Neural progenitor cell (in vitro differentiated cells): Measurements from ENCODE around the gene CCNI2. TPM values are rescaled to one million over a fixed set of nuclear protein-coding genes. Genes with fewer than 3 reads are reported as not detected.

Source experiments
- DNase-seq: peaks from one replicate; pipeline ENCODE4 v3.0.0-alpha.2; 2016; ENCODE audit warnings: low spot score
- H2AFZ ChIP-seq: fragments of 200-600 bp; sonication (generic); replicated peaks from 2 replicates; pipeline ENCODE4 v1.6.1; 2016; ENCODE audit warnings: antibody characterized with exemption
- H3F3A ChIP-seq: fragments of 200-600 bp; sonication (generic); 2 replicates; pipeline ENCODE4 v1.6.1; 2016; ENCODE audit warnings: antibody characterized with exemption, low read depth
- H3K27ac ChIP-seq: fragments of 200-600 bp; sonication (generic); 2 replicates; pipeline ENCODE4 v1.5.1; 2016; ENCODE audit warnings: mild to moderate bottlenecking
- H3K27me3 ChIP-seq: fragments of 200-600 bp; sonication (generic); 2 replicates; pipeline ENCODE4 v1.6.1; 2016; ENCODE audit warnings: mild to moderate bottlenecking, moderate library complexity
- H3K36me3 ChIP-seq: fragments of 200-600 bp; sonication (generic); 2 replicates; pipeline ENCODE4 v1.5.1; 2016
- H3K4me1 ChIP-seq: fragments of 200-600 bp; sonication (generic); 2 replicates; pipeline ENCODE4 v1.6.1; 2016; ENCODE audit warnings: mixed run types
- H3K4me2 ChIP-seq: fragments of 200-600 bp; sonication (generic); 2 replicates; pipeline ENCODE4 v1.6.1; 2016
- H3K4me3 ChIP-seq: fragments of 200-600 bp; sonication (generic); 2 replicates; pipeline ENCODE4 v1.5.1; 2016
- H3K79me2 ChIP-seq: fragments of 200-600 bp; sonication (generic); 2 replicates; pipeline ENCODE4 v1.6.1; 2016; ENCODE audit warnings: low read depth
- H3K9ac ChIP-seq: fragments of 200-600 bp; sonication (generic); 2 replicates; pipeline ENCODE4 v1.6.1; 2016
- H3K9me3 ChIP-seq: fragments of 200-600 bp; sonication (generic); 2 replicates; pipeline ENCODE4 v1.5.1; 2016; ENCODE audit warnings: low read depth
- H4K20me1 ChIP-seq: fragments of 200-600 bp; sonication (generic); 2 replicates; pipeline ENCODE4 v1.6.1; 2016; ENCODE audit warnings: low read depth
- H3K27ac Mint-ChIP-seq: 3 replicates; pipeline ENCODE4 v1.8.0; 2021; ENCODE audit warnings: mixed read lengths
- H3K27me3 Mint-ChIP-seq: 2 replicates; pipeline ENCODE4 v1.8.0; 2022; ENCODE audit warnings: low read depth, mild to moderate bottlenecking, inconsistent platforms, moderate library complexity, mixed read lengths; ENCODE audit not compliant: insufficient read depth
- H3K36me3 Mint-ChIP-seq: 3 replicates; pipeline ENCODE4 v1.8.0; 2021; ENCODE audit warnings: mixed read lengths
- H3K4me1 Mint-ChIP-seq: 3 replicates; pipeline ENCODE4 v1.8.0; 2021; ENCODE audit warnings: mixed read lengths
- H3K4me3 Mint-ChIP-seq: 3 replicates; pipeline ENCODE4 v1.8.0; 2021; ENCODE audit warnings: mild to moderate bottlenecking, moderate library complexity, mixed read lengths
- H3K9me3 Mint-ChIP-seq: 3 replicates; pipeline ENCODE4 v1.8.0; 2020; ENCODE audit warnings: mixed read lengths
- EZH2 ChIP-seq: fragments of 200-600 bp; sonication (generic); IDR thresholded peaks from 2 replicates; pipeline ENCODE4 v1.6.1; 2017; ENCODE audit warnings: antibody characterized with exemption, mild to moderate bottlenecking, moderate library complexity
- EZH2phosphoT487 ChIP-seq: fragments of 200-600 bp; sonication (generic); IDR thresholded peaks from 2 replicates; pipeline ENCODE4 v1.6.1; 2017; ENCODE audit warnings: antibody characterized with exemption
- total RNA-seq: library from RNA; depleted of rRNA; stranded (reverse); fragments of >200 nt; gene quantifications from 2 replicates; pipeline ENCODE4 v1.2.3, GENCODE V29; 2015; ENCODE audit warnings: low replicate concordance
- TF ChIP-seq, protein P1 (sequence below): fragments of 200-600 bp; sonication (generic); IDR thresholded peaks from 2 replicates; pipeline ENCODE4 v1.5.1; 2017; ENCODE audit warnings: antibody characterized with exemption, mild to moderate bottlenecking

Gene CCNI2
- total RNA-seq, 1 donor from 2014 or later = not detected

DNA sequence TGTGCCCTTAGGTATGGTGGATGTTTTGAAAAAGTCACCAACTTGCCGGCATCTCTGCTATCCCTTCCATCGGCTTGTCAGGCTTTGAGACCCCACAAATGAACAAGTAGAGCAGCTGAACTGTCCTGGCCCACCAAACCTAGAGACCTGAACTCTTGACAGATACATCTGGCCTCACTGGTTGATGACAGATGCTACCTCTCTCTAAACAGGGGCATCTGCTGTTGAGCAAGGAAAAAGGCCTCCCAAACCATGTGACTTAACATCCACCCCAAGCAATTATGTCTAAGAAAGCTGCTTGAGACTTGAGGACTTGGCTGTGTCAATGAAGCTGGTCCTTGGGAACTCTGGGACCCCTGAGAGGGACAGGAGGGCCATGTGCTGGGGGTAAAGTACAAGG is 2.3 kb downstream of the CCNI2 start:
- Mint-ChIP-seq H3K9me3 (peaks cover 2% of the 10 kb centered on the region), H3K4me3 (no peak overlapping the region), H3K36me3 (peaks cover 2% of the 10 kb centered on the region), H3K27me3 (peaks cover 49% of the 10 kb centered on the region), H3K27ac (no peak overlapping the region), H3K4me1 (peaks cover 14% of the 10 kb centered on the region)
- no peak overlapping the region for H3K4me3 ChIP-seq
- TF ChIP-seq, protein P1, sequence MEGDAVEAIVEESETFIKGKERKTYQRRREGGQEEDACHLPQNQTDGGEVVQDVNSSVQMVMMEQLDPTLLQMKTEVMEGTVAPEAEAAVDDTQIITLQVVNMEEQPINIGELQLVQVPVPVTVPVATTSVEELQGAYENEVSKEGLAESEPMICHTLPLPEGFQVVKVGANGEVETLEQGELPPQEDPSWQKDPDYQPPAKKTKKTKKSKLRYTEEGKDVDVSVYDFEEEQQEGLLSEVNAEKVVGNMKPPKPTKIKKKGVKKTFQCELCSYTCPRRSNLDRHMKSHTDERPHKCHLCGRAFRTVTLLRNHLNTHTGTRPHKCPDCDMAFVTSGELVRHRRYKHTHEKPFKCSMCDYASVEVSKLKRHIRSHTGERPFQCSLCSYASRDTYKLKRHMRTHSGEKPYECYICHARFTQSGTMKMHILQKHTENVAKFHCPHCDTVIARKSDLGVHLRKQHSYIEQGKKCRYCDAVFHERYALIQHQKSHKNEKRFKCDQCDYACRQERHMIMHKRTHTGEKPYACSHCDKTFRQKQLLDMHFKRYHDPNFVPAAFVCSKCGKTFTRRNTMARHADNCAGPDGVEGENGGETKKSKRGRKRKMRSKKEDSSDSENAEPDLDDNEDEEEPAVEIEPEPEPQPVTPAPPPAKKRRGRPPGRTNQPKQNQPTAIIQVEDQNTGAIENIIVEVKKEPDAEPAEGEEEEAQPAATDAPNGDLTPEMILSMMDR = no peak
- TF ChIP-seq EZH2phosphoT487 (no peak), EZH2 (no peak)
- no peak overlapping the region for H3K9ac ChIP-seq
- H3F3A ChIP-seq = peaks cover 31% of the 10 kb centered on the region
- H3K4me1 ChIP-seq = peaks cover 18% of the 10 kb centered on the region
- H4K20me1 ChIP-seq = no peaks in the 10 kb centered on the region
- no peaks in the 10 kb centered on the region for H3K9me3 ChIP-seq
- H3K27me3 ChIP-seq = peaks cover 80% of the 10 kb centered on the region
- DNase-seq = no peak
- H3K27ac ChIP-seq = no peak overlapping the region
- no peaks in the 10 kb centered on the region for H3K79me2 ChIP-seq
- H3K36me3 ChIP-seq = no peaks in the 10 kb centered on the region
- no peak overlapping the region for H2AFZ ChIP-seq
- H3K4me2 ChIP-seq = no peak overlapping the region

DNA sequence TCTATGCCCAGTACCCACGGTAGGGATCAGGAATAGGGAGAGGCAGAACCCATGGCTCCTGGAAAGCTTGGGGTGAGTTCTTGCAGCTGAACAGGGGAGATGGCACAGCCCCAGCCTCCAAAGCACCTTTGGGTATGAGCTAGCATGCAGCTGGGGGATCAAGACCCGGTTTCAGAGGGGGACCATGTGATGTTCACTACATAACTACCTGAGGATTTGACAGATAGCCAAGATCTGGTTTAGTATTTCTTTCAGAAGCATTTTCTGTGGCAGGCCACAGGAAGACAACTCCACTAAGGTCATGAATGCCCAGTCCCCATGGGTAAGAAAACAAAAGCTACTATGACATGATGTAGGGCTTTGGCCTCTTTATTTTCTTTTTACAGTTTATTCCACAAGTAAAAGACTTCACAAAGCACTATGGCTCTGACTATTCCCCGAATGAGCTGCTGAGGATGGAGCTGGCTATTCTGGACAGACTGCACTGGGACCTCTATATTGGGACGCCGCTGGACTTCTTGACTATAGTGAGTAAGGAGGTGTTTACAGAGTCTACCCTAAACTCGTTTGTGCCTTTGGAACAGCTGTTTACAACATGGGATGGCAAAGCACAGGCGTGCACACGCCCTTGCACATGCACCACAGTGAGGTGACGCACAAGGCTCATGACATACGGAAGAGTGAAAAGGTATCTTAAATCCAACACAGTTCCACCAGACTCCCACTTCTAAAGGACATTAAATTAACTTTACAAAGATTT is 3.4 kb downstream of the CCNI2 start:
- H2AFZ ChIP-seq = no peak overlapping the region
- Mint-ChIP-seq H3K9me3 (peaks cover 2% of the 10 kb centered on the region), H3K27ac (no peak overlapping the region), H3K4me1 (peaks cover 24% of the 10 kb centered on the region), H3K27me3 (peaks cover 41% of the 10 kb centered on the region), H3K4me3 (no peak overlapping the region), H3K36me3 (peaks cover 2% of the 10 kb centered on the region)
- no peak overlapping the region for H3K9ac ChIP-seq
- H3K79me2 ChIP-seq = no peaks in the 10 kb centered on the region
- DNase-seq = no peak
- H3K4me2 ChIP-seq = no peak overlapping the region
- H3K4me1 ChIP-seq = peaks cover 27% of the 10 kb centered on the region
- H3K27me3 ChIP-seq = peaks cover 68% of the 10 kb centered on the region
- no peaks in the 10 kb centered on the region for H3K36me3 ChIP-seq
- H3F3A ChIP-seq = peaks cover 34% of the 10 kb centered on the region
- H3K4me3 ChIP-seq = no peak overlapping the region
- no peak overlapping the region for H3K27ac ChIP-seq
- H4K20me1 ChIP-seq = no peaks in the 10 kb centered on the region
- TF ChIP-seq EZH2 (no peak), EZH2phosphoT487 (no peak)
- TF ChIP-seq, protein P1 = no peak
- H3K9me3 ChIP-seq = no peaks in the 10 kb centered on the region

DNA sequence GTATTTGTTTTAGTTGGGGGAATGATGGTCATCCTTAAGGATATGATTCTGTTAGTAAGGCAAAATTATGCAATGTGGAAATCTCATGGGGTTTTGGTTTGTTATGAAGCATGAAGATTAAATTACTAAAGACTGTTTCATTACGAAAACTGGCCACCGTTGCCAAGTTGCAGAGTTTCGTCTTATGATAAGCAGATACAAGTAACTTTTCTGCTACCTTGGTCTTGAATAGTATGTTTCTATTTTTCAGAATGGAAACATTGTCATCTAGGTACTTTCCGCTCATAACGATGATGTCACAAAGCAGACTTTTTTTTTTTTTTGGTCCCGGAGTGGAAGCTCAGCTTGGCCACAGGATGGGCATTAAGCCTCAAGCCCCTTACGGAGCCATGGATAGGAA is 4.2 kb downstream of the CCNI2 start:
- H3K9me3 ChIP-seq = no peaks in the 10 kb centered on the region
- no peak overlapping the region for H3K4me3 Mint-ChIP-seq
- no peak overlapping the region for H3K27ac ChIP-seq
- H3K36me3 ChIP-seq = no peaks in the 10 kb centered on the region
- no peak for DNase-seq
- no peak overlapping the region for H3K4me2 ChIP-seq
- no peak overlapping the region for H3K27ac Mint-ChIP-seq
- peaks cover 2% of the 10 kb centered on the region for H3K9me3 Mint-ChIP-seq
- H3K27me3 Mint-ChIP-seq = peaks cover 34% of the 10 kb centered on the region
- no peak overlapping the region for H2AFZ ChIP-seq
- no peak overlapping the region for H3K9ac ChIP-seq
- peaks cover 2% of the 10 kb centered on the region for H3K36me3 Mint-ChIP-seq
- peaks cover 60% of the 10 kb centered on the region for H3K27me3 ChIP-seq
- H3K4me3 ChIP-seq = no peak overlapping the region
- TF ChIP-seq, protein P1 = no peak
- no peak for TF ChIP-seq EZH2
- TF ChIP-seq EZH2phosphoT487 = no peak
- peaks cover 27% of the 10 kb centered on the region for H3K4me1 ChIP-seq
- H3F3A ChIP-seq = peaks cover 32% of the 10 kb centered on the region
- H3K79me2 ChIP-seq = no peaks in the 10 kb centered on the region
- peaks cover 24% of the 10 kb centered on the region for H3K4me1 Mint-ChIP-seq
- no peaks in the 10 kb centered on the region for H4K20me1 ChIP-seq
